Activated T-cell treated with anti-CD3 and anti-CD28 coated beads, Interleukin-2, amount 50 U/mL, for 24 hours (primary cell): ENCODE data around the gene EXPH5.

Experiments
- DNase-seq: peaks from one replicate; pipeline ENCODE4 v3.0.0-alpha.2; 2020
- H3K27ac Mint-ChIP-seq: 2 replicates; pipeline ENCODE4 v1.8.0; 2020; ENCODE audit warnings: mild to moderate bottlenecking, mixed read lengths
- H3K27me3 Mint-ChIP-seq: 2 replicates; pipeline ENCODE4 v1.8.0; 2020; ENCODE audit warnings: mixed read lengths
- H3K36me3 Mint-ChIP-seq: 2 replicates; pipeline ENCODE4 v1.8.0; 2020; ENCODE audit warnings: low read depth, mixed read lengths
- H3K4me1 Mint-ChIP-seq: 2 replicates; pipeline ENCODE4 v1.8.0; 2020; ENCODE audit warnings: low read depth, mixed read lengths
- H3K4me3 Mint-ChIP-seq: 2 replicates; pipeline ENCODE4 v1.8.0; 2020; ENCODE audit warnings: mild to moderate bottlenecking, moderate library complexity, mixed read lengths
- H3K9me3 Mint-ChIP-seq: 2 replicates; pipeline ENCODE4 v1.8.0; 2020; ENCODE audit warnings: mixed read lengths

The EXPH5 gene

DNA sequence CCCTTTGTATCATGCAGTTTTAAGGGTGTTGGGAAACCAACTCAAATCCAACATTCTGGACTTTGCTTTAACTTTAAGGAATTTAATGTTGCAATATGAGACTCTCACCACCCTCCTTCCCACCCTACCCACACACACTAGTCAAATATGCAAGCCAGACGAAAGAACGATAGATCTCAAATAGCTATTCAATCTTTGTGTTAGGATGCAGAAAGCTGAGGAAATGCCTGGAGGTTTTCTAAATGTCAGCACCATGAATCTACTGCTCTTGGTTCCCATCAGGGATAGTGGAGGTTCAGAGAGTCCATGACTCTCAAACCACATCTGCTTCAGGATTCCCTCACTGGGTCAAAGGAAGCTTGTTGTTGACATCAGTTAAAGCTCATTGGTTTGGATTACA is 33.7 kb downstream of the EXPH5 start:
- Mint-ChIP-seq H3K4me1 (peaks cover 23% of the 10 kb centered on the region), H3K9me3 (no peaks in the 10 kb centered on the region), H3K4me3 (no peak overlapping the region), H3K36me3 (no peaks in the 10 kb centered on the region), H3K27ac (no peak overlapping the region), H3K27me3 (no peaks in the 10 kb centered on the region)
- DNase-seq, result no peak

DNA sequence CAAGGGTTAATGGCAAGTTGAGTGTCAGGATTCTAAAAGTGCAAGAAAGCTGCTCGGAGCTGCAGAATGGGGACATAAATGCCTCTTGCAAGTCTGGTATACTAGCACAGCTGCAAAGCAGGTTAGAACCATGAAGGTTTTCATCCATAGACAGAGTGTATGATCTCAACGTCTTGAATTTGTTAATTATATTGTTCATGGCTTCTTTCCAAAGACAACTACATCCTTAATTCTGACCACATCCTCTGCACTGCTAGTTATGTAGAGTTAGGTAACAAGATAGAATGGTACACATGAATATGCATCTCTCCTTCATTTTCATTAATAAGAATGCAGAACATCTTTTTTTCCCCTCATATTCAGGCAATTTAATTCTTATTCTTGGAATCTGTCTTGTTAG is 34.2 kb downstream of the EXPH5 start:
- Mint-ChIP-seq H3K27me3 (no peaks in the 10 kb centered on the region), H3K27ac (no peak overlapping the region), H3K36me3 (no peaks in the 10 kb centered on the region), H3K9me3 (no peaks in the 10 kb centered on the region), H3K4me3 (no peak overlapping the region), H3K4me1 (peaks cover 23% of the 10 kb centered on the region)
- DNase-seq, result no peak

DNA sequence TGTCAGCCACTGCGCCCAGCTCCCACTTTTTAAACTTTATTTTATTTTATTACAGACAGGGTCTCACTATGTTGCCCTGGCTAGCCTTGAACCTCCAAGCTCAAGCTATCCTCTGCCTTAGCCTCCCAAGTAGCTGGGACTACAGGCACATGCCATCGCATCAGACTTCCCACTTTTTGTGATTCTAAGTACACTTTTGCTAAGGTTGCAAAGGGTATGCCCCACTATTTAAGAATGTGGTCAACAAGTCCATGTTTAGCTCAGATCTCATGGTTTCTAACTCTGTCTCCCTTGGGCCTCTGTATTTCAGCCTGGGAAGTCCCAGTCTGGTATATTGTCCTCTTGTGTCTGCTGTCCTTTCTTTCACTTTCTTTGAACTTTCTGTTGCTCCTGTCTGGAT is 35.3 kb downstream of the EXPH5 start:
- no peak overlapping the region for H3K4me3 Mint-ChIP-seq
- peaks cover 23% of the 10 kb centered on the region for H3K4me1 Mint-ChIP-seq
- no peaks in the 10 kb centered on the region for H3K27me3 Mint-ChIP-seq
- H3K36me3 Mint-ChIP-seq, result no peaks in the 10 kb centered on the region
- DNase-seq, result no peak
- no peaks in the 10 kb centered on the region for H3K9me3 Mint-ChIP-seq
- no peak overlapping the region for H3K27ac Mint-ChIP-seq

DNA sequence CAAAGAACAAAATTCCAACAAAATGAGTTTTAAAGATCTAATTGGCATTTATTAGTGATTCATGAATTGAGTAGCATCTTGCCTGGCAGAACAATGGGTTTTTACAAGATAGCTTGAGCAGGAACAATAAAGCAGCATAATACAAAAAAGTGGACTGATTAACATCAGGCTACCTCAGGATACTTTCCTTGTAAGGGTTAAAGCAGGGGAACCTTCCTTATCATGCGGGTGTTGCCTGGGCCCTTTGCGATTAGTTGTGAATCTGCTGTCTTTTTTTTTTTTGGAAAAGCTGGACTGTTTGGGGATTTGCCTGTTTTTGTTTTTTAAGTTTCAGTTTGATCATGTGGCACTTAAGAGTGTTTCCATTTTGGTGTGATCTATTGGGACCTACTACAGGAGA is 37.5 kb downstream of the EXPH5 start:
- H3K27ac Mint-ChIP-seq, result no peak overlapping the region
- H3K4me3 Mint-ChIP-seq, result no peak overlapping the region

DNA sequence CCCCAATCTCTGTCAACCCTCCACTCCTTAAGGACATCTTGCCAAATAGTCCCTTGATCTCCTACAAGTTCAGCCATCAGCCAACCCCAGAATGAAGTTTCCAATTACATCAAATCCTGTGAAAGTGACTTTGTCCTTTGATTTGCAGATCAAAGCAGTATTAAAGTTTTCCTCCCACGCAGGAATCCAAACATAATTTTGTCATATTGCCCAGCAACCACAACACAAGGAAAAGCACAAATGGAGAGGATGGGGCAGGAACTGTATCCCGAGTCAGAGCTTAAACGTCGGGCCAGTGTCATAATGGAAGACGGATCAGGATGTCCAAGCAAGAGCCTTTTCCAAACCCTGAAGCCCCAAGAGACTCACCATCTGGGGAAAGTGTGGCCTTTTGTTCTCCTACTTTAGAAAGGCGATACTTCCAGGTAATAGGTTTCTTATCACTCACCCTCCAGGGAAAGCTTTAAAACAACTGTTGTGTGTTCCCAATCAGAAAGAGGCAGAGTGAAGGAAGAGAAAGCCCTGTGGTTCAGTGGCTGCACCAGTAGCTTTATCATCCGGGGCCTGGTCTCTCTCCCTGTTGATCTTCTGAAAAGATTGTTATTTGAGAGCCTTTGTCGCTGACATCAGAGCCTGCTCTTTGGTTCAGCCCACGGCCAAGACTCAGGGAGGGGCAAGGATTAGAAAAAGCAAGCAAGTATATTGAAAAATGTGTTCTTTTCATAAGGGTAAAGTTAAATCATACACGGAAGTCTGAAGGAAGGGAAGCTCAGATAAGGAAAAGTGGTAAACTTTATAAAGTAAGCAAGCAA is 41.7 kb downstream of the EXPH5 start:
- no peaks in the 10 kb centered on the region for H3K4me1 Mint-ChIP-seq
- no peaks in the 10 kb centered on the region for H3K36me3 Mint-ChIP-seq
- H3K27ac Mint-ChIP-seq, result no peak overlapping the region
- H3K27me3 Mint-ChIP-seq, result no peaks in the 10 kb centered on the region
- no peak for DNase-seq
- no peak overlapping the region for H3K4me3 Mint-ChIP-seq
- no peaks in the 10 kb centered on the region for H3K9me3 Mint-ChIP-seq

More for the DNA sequence above, 37.5 kb downstream of the EXPH5 start:
- Mint-ChIP-seq H3K36me3 (no peaks in the 10 kb centered on the region), H3K9me3 (no peaks in the 10 kb centered on the region), H3K27me3 (no peaks in the 10 kb centered on the region), H3K4me1 (peaks cover 23% of the 10 kb centered on the region)
- DNase-seq, result no peak

DNA sequence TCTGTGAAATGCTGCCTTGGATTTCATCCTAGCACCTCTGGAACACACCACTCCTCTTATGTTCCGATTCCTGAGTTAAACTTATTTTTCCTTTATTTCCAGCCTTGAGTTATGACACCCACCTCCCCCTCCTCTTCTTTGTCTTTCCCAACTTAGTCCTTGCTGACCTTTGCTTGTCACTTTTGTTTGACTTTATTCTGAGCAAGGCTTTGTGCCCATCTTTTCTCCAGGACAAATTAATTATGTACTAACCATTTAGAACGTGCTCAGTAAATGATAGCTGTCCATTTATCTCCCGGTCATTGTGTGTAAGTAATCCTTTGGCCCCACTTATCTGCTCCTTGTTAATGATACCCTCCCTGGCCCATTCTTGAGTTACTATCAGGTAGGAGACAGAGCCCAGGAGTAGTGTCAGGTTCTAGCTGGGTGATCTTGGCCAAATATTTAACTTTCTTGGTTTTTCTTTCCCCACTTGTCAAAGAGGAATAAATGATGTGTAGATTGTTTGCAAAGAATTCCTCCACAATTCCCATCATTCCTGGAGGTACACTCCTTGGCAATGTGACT is 44.2 kb downstream of the EXPH5 start:
- Mint-ChIP-seq H3K9me3 (no peaks in the 10 kb centered on the region), H3K4me1 (no peaks in the 10 kb centered on the region), H3K36me3 (no peaks in the 10 kb centered on the region), H3K27ac (no peak overlapping the region), H3K4me3 (no peak overlapping the region), H3K27me3 (no peaks in the 10 kb centered on the region)
- no peak for DNase-seq

DNA sequence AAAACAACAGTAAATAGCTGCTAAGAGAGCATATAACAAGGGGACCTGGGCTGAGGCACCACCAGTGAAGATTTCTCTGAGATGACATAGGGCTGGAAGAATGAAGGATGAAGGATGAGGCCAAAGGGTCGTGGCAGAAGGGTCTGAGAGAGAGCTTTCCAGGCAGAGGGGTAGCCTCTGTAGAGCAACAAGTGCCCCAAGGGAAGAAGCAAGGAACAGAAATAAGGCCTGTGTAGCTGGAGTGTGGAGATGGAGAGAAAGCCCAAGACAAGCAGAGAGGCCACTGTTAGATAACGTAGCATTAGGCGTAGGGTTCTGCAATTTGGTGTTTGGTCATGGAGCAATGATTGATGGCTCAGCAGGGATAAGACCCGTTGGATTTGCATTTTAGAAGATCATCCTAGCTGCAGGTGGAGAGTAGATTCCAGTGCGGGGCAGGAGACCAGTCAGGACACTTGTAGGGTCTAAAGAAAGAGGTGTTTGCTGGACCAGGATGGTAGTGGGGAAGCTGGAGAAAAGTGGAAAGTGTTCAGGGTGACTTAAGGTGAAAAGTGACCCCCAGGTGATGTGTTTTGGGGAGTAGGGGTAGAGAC is 47.6 kb downstream of the EXPH5 start:
- no peak overlapping the region for H3K27ac Mint-ChIP-seq
- DNase-seq, result no peak
- no peaks in the 10 kb centered on the region for H3K27me3 Mint-ChIP-seq
- H3K4me1 Mint-ChIP-seq, result no peaks in the 10 kb centered on the region
- no peaks in the 10 kb centered on the region for H3K9me3 Mint-ChIP-seq
- H3K36me3 Mint-ChIP-seq, result no peaks in the 10 kb centered on the region
- no peak overlapping the region for H3K4me3 Mint-ChIP-seq

DNA sequence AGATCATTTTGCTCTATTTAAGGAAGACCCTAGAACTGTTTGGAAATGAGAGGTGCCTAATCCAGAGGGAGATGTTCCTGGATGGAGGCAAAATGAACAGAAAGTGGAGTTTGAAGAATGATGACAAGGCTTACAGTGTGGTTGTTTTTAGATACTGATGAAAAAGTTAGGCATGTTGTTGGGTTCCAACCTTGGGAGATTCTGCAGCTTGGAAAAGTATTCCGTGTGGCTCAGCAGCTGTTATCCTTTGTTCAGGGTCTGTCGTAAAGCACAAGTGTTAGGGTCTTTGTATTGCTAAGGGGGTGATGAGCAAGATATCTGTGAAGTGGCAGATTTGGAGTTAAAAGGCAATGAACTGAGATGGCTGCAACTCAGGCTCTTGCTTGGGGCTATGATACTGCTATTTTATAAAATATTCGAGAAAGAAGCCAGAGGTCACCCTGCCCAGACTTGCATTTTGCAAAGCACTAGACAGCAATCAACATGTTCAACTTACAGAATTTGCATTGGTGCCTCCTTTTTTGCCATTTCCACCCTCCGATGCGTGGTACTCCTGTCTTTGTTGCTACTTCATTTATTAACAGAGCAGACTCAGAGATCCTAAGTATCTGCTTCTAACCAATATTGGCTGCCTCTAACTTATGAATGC is 50.1 kb downstream of the EXPH5 start:
- peaks cover 2% of the 10 kb centered on the region for H3K4me1 Mint-ChIP-seq
- no peaks in the 10 kb centered on the region for H3K9me3 Mint-ChIP-seq
- H3K36me3 Mint-ChIP-seq, result no peaks in the 10 kb centered on the region
- no peak overlapping the region for H3K27ac Mint-ChIP-seq
- no peak overlapping the region for H3K4me3 Mint-ChIP-seq
- no peaks in the 10 kb centered on the region for H3K27me3 Mint-ChIP-seq
- no peak for DNase-seq

DNA sequence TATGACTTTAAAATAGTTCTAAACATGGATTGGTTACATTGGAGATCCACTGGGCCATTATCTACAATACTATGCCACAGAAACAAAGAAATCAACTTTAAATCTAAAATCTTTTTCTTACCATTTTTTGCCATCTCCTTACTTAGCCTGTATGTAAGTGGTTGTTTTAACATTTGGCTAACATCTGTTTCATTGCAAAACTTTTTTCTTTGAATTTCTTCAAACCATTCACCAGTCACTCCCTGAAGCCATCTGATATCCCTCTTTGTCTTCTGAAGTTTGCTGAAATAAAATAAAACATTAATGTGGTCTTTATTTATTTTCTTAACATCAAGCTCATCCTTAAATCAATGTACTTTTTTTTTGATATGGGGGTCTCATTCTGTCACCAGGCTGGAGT is 52.0 kb downstream of the EXPH5 start:
- no peak overlapping the region for H3K4me3 Mint-ChIP-seq
- H3K9me3 Mint-ChIP-seq, result no peaks in the 10 kb centered on the region
- H3K27ac Mint-ChIP-seq, result no peak overlapping the region
- no peaks in the 10 kb centered on the region for H3K36me3 Mint-ChIP-seq
- peaks cover 7% of the 10 kb centered on the region for H3K4me1 Mint-ChIP-seq
- H3K27me3 Mint-ChIP-seq, result no peaks in the 10 kb centered on the region
- no peak for DNase-seq

DNA sequence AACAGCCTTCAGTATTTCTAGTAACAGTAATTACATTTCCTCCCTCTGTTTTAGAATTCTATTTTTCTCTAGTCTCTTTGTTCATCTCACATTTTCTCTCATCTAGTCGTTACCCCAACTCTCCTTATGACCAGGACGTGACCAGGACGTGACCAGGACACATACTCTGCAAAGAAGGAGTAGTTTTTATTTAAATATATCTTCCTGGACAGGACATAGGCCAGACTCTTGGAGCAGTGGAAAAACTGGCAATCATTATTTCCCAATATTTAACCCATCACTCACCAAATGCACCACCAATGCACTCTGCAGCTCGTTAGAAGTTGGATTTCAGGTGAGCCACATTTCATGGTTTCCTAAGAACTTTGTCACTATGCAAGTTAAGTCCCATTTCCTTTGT is 55.1 kb downstream of the EXPH5 start:
- Mint-ChIP-seq H3K36me3 (no peaks in the 10 kb centered on the region), H3K4me3 (no peak overlapping the region), H3K27me3 (no peaks in the 10 kb centered on the region), H3K9me3 (no peaks in the 10 kb centered on the region), H3K27ac (no peak overlapping the region), H3K4me1 (peaks cover 7% of the 10 kb centered on the region)
- no peak for DNase-seq

DNA sequence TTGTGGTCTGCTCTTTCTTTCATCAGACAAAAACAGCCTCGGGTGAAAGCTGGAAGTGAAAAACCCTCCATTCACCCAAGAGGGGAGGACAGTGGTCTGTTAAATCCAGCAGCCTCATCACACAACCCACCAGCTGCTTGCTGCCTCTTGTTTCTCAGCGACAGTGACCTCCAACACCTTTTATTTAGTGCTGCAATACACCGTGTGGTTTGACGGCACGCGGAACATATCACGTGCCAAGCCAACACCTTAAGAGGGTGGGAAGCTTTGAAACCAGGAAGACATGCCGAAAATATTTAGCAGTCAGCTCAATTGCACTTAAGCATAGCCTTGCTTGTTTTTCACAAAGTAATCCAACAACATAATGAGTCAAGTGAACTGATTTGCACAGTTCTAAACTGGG is 55.5 kb downstream of the EXPH5 start:
- DNase-seq, result no peak
- no peaks in the 10 kb centered on the region for H3K36me3 Mint-ChIP-seq

DNA sequence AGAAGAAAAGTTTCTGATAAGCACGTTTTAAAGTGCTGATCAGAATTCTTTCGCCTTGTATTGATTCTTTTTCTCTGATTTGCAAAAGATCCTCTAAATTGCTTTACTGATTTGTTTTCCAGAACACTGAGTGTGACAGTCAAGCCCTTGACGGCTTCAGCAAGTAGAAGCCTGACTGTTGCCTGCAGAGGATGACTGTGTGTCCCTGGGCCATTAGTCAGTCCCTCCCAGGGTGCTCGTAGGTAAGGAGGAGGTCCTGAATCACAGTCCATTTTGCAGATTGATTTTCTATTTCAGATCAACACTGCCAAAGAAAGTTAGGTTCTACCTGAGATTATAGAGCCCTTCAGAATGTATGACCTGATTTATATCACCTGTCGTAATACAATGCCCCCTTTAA is 56.8 kb downstream of the EXPH5 start:
- no peaks in the 10 kb centered on the region for H3K9me3 Mint-ChIP-seq
- H3K27ac Mint-ChIP-seq, result no peak overlapping the region
- H3K4me3 Mint-ChIP-seq, result no peak overlapping the region
- H3K4me1 Mint-ChIP-seq, result peaks cover 7% of the 10 kb centered on the region
- H3K36me3 Mint-ChIP-seq, result no peaks in the 10 kb centered on the region
- H3K27me3 Mint-ChIP-seq, result no peaks in the 10 kb centered on the region
- no peak for DNase-seq

More for the DNA sequence above, 55.5 kb downstream of the EXPH5 start:
- Mint-ChIP-seq H3K4me1 (peaks cover 7% of the 10 kb centered on the region), H3K27me3 (no peaks in the 10 kb centered on the region), H3K4me3 (no peak overlapping the region), H3K9me3 (no peaks in the 10 kb centered on the region), H3K27ac (no peak overlapping the region)

DNA sequence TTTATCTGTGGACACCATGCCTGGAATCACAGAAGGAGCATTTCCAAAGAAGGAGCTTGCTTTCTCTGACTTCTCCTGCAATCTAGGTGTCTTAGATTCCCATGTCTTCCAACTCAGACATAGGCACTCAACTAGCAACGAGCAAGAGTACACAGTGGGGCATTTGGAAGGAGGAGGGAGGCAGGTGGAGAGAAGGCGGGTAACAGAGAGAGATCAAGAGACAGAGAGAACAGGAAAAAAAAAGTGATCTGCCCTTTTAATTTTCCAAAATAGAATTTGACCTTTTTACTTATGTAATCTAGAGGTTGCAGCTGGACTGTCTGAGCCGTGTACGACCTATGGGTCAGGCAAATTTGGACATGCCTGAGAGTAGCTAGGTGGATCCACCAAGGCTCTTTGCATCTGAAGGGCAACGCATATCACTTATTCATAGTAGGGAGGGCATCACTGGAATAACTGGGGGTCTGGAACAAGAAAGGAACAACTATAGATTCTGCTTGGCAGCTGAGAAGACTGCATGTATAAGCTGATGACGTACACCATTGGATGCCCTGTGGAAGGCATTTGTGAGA is 58.1 kb downstream of the EXPH5 start:
- no peak for DNase-seq
- no peaks in the 10 kb centered on the region for H3K27me3 Mint-ChIP-seq
- no peak overlapping the region for H3K27ac Mint-ChIP-seq
- H3K36me3 Mint-ChIP-seq, result no peaks in the 10 kb centered on the region
- H3K4me1 Mint-ChIP-seq, result peaks cover 7% of the 10 kb centered on the region
- no peaks in the 10 kb centered on the region for H3K9me3 Mint-ChIP-seq
- no peak overlapping the region for H3K4me3 Mint-ChIP-seq

DNA sequence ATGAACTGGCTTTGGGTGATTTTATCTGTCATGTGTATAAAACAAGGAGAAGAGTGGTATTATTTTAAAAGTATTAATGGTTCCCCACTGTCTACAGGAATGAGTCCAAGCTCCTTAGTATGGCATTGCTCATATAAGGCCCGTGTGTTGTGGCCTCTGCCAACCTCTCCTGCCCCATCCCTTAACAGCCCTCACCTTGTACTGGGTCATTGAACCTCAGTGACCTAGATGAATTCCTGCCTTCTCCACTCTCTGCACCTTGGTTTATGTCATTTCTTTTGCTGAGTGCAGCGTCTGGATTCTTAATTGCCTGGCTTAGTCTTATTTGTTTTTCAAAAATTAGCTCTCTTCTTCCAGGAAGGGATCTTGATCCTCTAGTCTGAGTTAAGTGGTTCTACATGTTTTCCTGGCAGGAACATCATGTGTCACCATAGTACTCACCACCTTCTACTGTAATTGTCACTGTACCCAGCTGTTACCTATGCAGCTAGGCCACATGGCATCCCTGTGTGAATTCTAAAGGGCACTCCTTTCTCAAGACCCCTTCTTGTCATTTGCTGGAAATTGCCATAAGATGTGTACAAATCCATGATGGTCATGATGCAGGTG is 59.2 kb downstream of the EXPH5 start:
- Mint-ChIP-seq H3K4me1 (peaks cover 7% of the 10 kb centered on the region), H3K4me3 (no peak overlapping the region), H3K36me3 (no peaks in the 10 kb centered on the region), H3K27ac (no peak overlapping the region), H3K27me3 (no peaks in the 10 kb centered on the region), H3K9me3 (no peaks in the 10 kb centered on the region)
- no peak for DNase-seq
